Ovary (tissue), 9 donors: ENCODE measurements around the gene GLIPR1. TPM values are rescaled to one million over a fixed set of nuclear protein-coding genes. Genes with fewer than 3 reads are reported as not detected.
"Not testable (repeated sequence)": the region's sequence is repeated elsewhere in the genome, so short reads cannot be mapped to it uniquely, and the experiment has no call there.

ENCODE experiments used
- DNase-seq, 5 donors: peaks; one replicate each; pipeline ENCODE4 v3.0.0-alpha.2; 2019 to 2020
- H3K27ac ChIP-seq, 2 donors: fragments of 200-600 bp; one replicate each; pipeline versions ENCODE4 v1.5.1 to v1.8.0; 2019 to 2022
- H3K27me3 ChIP-seq: fragments of 200-600 bp; one replicate; pipeline ENCODE4 v1.8.0; 2022
- H3K36me3 ChIP-seq: fragments of 200-600 bp; sonication (generic); one replicate; pipeline ENCODE4 v1.5.1; 2019
- H3K4me1 ChIP-seq: one replicate; pipeline ENCODE4 v1.8.1; 2013; ENCODE audit warnings: mild to moderate bottlenecking, moderate library complexity; ENCODE audit not compliant: insufficient read depth
- H3K4me3 ChIP-seq: fragments of 200-600 bp; sonication (generic); one replicate; pipeline ENCODE4 v1.5.1; 2017
- H3K9me3 ChIP-seq, 2 donors: fragments of 200-600 bp in 1 of 2; sonication (generic) in 1 of 2; one replicate each; pipeline versions ENCODE4 v1.5.1 to v1.8.1; 2013 to 2019; ENCODE audit warnings: mild to moderate bottlenecking in 1 of 2, moderate library complexity in 1 of 2
- EP300 ChIP-seq: sonication (generic); formaldehyde crosslinking; IDR thresholded peaks from one replicate; pipeline ENCODE4 v1.6.1; 2017; ENCODE audit warnings: antibody characterized with exemption
- POLR2A ChIP-seq: fragments of 450-650 bp; IDR thresholded peaks from one replicate; pipeline ENCODE4 v1.6.1; 2017; ENCODE audit warnings: antibody characterized with exemption, mild to moderate bottlenecking, moderate library complexity
- WGBS, 3 donors: extraction: QIAGEN DNeasy Blood & Tissue Kit in 1 of 3; methylation state at CpG; one replicate each; pipeline versions ENCODE4 v1.1.5 to v1.1.7; 2013 to 2017; 5-methylcytosine and 5-hydroxymethylcytosine counted together
- intact Hi-C, 4 donors: fragments of 100-400 bp; cut with DNase I; formaldehyde crosslinking; loops; one replicate each; pipeline versions ENCODE4 v1.11.0 to v1.15.1; 2022 to 2023
- polyA plus RNA-seq, 2 donors: library from polyadenylated mRNA; stranded (reverse); fragments of 200-250 nt in 1 of 2; fragments of 350-450 nt in 1 of 2; fragmentation: Illumina TruSeq in 1 of 2; extraction: RNeasy Lipid Tissue Mini Kit (QIAGEN cat#74804) in 1 of 2; gene quantifications; one replicate each; pipeline ENCODE4 v1.2.3, GENCODE V29; 2013 to 2014
- total RNA-seq, 7 donors: library from RNA; depleted of rRNA in 2 of 7; stranded (reverse); fragments of >200 nt in 2 of 7; fragmentation: NEBNext Ultra II Directional in 3 of 7; extraction: Animal tissue kit (Norgen Biotek cat#: 25700) in 3 of 7; gene quantifications; one replicate each; pipeline versions ENCODE4 v1.1.0 to v1.2.4, GENCODE V29; 2016 to 2023
- TF ChIP-seq, protein P1 (sequence below), 3 donors: fragments of 450-650 bp in 2 of 3; fragments of 200-600 bp in 1 of 3; IDR thresholded peaks; one replicate each; pipeline versions ENCODE4 v1.5.1 to v1.8.0; 2016 to 2022; ENCODE audit warnings: antibody characterized with exemption in 3 of 3, mild to moderate bottlenecking in 1 of 3
- donor health status: DM: no; HTN: no; CAD: no; lungs with moderate emphysema.
- donor health status: DM: no; HTN: no; CAD: no.
- donor health status: Bipolar disorder and iron deficiency.
- donor health status: DM: yes; HTN: yes; CAD: no.
- donor health status: DM: no; HTN: no; CAD: no.
- donor health status: DM: yes; HTN: yes; CAD: no.

Gene GLIPR1
- total and polyA plus RNA-seq, 9 donors: 8.5 to 122 (median 27.9) TPM

- Histone ChIP-seq H3K4me3 (no peak overlapping the region), H3K36me3 (no peaks in the 10 kb centered on the region), H3K4me1 (peaks cover 5% of the 10 kb centered on the region), H3K9me3 (no peaks in the 10 kb centered on the region), H3K27ac (no peak overlapping the region), H3K27me3 (no peaks in the 10 kb centered on the region)
- TF ChIP-seq, protein P1, sequence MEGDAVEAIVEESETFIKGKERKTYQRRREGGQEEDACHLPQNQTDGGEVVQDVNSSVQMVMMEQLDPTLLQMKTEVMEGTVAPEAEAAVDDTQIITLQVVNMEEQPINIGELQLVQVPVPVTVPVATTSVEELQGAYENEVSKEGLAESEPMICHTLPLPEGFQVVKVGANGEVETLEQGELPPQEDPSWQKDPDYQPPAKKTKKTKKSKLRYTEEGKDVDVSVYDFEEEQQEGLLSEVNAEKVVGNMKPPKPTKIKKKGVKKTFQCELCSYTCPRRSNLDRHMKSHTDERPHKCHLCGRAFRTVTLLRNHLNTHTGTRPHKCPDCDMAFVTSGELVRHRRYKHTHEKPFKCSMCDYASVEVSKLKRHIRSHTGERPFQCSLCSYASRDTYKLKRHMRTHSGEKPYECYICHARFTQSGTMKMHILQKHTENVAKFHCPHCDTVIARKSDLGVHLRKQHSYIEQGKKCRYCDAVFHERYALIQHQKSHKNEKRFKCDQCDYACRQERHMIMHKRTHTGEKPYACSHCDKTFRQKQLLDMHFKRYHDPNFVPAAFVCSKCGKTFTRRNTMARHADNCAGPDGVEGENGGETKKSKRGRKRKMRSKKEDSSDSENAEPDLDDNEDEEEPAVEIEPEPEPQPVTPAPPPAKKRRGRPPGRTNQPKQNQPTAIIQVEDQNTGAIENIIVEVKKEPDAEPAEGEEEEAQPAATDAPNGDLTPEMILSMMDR (IDR thresholded peaks at IDR 0.05): no peak
- TF ChIP-seq POLR2A (no peak), EP300 (no peak)
- intact Hi-C loops: loop anchor here in 2 of 4 donors (10.0 kb wide), 1 partner anchor 148 kb away; the partner anchor contains the start of genes CAPS2 (in 2 of the 2) and GLIPR1L1 (in 2 of the 2)
- 58 to 73% (median 59%) methylated on average over 4 of the region's 4 CpGs for WGBS, 3 donors
- no peak for DNase-seq
These were observed 2.1 kb downstream of the GLIPR1 start for GRCh38 chr12:75482646-75483045.

- H3K36me3 ChIP-seq: no peaks in the 10 kb centered on the region
- no peak for DNase-seq
- H3K4me1 ChIP-seq: peaks cover 5% of the 10 kb centered on the region
- 59 to 83% (median 83%) methylated on average over 2 of the region's 2 CpGs for WGBS, 3 donors
- no peak overlapping the region for H3K27ac ChIP-seq
- H3K4me3 ChIP-seq: no peak overlapping the region
- TF ChIP-seq, protein P1 (IDR thresholded peaks at IDR 0.05): no peak
- no peak for TF ChIP-seq POLR2A
- no peak for TF ChIP-seq EP300
- intact Hi-C loops: loop anchor here in 2 of 4 donors (10.0 kb wide), 1 partner anchor 149 kb away; the partner anchor contains the start of genes CAPS2 (in 2 of the 2) and GLIPR1L1 (in 2 of the 2)
- H3K27me3 ChIP-seq: no peaks in the 10 kb centered on the region
- H3K9me3 ChIP-seq: no peaks in the 10 kb centered on the region
These were observed 2.9 kb downstream of the GLIPR1 start for GRCh38 chr12:75483431-75483830.

DNA sequence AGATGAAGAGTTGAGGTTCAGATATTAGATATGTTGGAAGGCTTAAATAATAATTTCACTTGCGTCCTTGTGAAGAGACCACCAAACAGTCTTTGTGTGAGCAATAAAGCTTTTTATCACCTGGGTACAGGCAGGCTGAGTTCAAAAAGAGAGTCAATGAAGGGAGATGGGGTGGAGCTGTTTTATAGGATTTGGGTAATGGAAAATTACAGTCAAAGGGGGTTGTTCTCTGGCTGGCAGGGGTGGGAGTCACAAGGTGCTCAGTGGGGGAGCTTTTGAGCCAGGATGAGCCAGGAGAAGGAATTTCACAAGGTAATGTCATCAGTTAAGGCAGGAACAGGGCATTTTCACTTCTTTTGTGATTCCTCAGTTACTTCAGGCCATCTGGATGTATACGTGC lies 3.9 kb downstream of the GLIPR1 start:
- H3K4me3 ChIP-seq, DNase-seq, H3K4me1 ChIP-seq, H3K9me3 ChIP-seq, H3K36me3 ChIP-seq, H3K27me3 ChIP-seq, H3K27ac ChIP-seq: not testable (repeated sequence)
- intact Hi-C loops: loop anchor here in 2 of 4 donors (10.0 kb wide), 1 partner anchor 150 kb away; the partner anchor contains the start of genes CAPS2 (in 2 of the 2) and GLIPR1L1 (in 2 of the 2)
- 92 to 97% (median 94%) methylated on average over 2 of the region's 2 CpGs for WGBS, 3 donors

GRCh38 chr12:75487308-75487707 lies 6.8 kb downstream of the GLIPR1 start:
- TF ChIP-seq, protein P1 (IDR thresholded peaks at IDR 0.05): no peak
- TF ChIP-seq EP300 (no peak), POLR2A (no peak)
- no peak for DNase-seq
- H3K9me3 ChIP-seq: no peaks in the 10 kb centered on the region
- intact Hi-C loops: loop anchor here in 2 of 4 donors (10.0 kb wide), 1 partner anchor 153 kb away; the partner anchor contains the start of genes CAPS2 (in 2 of the 2) and GLIPR1L1 (in 2 of the 2)
- H3K27ac ChIP-seq: no peak overlapping the region
- no peaks in the 10 kb centered on the region for H3K27me3 ChIP-seq
- H3K4me3 ChIP-seq: no peak overlapping the region
- H3K36me3 ChIP-seq: no peaks in the 10 kb centered on the region
- H3K4me1 ChIP-seq: peaks cover 1% of the 10 kb centered on the region
- WGBS, 3 donors: 90 to 97% (median 95%) methylated on average over 4 of the region's 4 CpGs

GRCh38 chr12:75488553-75488952 lies 8.0 kb downstream of the GLIPR1 start:
- no peaks in the 10 kb centered on the region for H3K9me3 ChIP-seq
- DNase-seq: no peak
- H3K4me3 ChIP-seq: no peak overlapping the region
- H3K4me1 ChIP-seq: no peaks in the 10 kb centered on the region
- H3K36me3 ChIP-seq: no peaks in the 10 kb centered on the region
- intact Hi-C loops: loop anchor here in 2 of 4 donors (10.0 kb wide), 1 partner anchor 154 kb away; the partner anchor contains the start of genes CAPS2 (in 2 of the 2) and GLIPR1L1 (in 2 of the 2)
- TF ChIP-seq POLR2A: no peak
- TF ChIP-seq, protein P1 (IDR thresholded peaks at IDR 0.05): no peak
- no peak for TF ChIP-seq EP300
- H3K27me3 ChIP-seq: no peaks in the 10 kb centered on the region
- H3K27ac ChIP-seq: no peak overlapping the region
